Measurements from ENCODE around the gene LINC00305.

- TF ChIP-seq GATA3 (IDR thresholded peaks at IDR 0.05; ENCODE audit: low read depth, low read length), result no peak
- no peak for TF ChIP-seq GATA2 (IDR thresholded peaks at IDR 0.05; ENCODE audit: low read depth, low read length)
These were observed 18.6 kb upstream of the LINC00305 start for GRCh38 chr18:64167408-64167925.

Measured in SH-SY5Y (cell line).